PC-3 (cell line): ENCODE results near the gene CLIC5. TPM values are rescaled to one million over a fixed set of nuclear protein-coding genes. Genes with fewer than 3 reads are reported as not detected.

Experiments used
- ATAC-seq: fragments of 200-7000 bp; cut with Tn5 transposase; 2 replicates; pipeline ENCODE4 v1.9.1; 2020; ENCODE audit warnings: mild to moderate bottlenecking, moderate library complexity
- BruUV-seq: library from RNA; stranded (reverse); fragments of 400-500 nt; replicated peaks from 2 replicates; lab custom pipeline; 2021; lab: Mats Ljungman, UMichigan
- CTCF ChIA-PET: fragments of 300-600 bp; sonication (Branson Sonifier 250); formaldehyde crosslinking; loops from one replicate; lab custom pipeline; 2022; ENCODE audit warnings: antibody characterized with exemption; lab: Charles Lee
- POLR2A ChIA-PET: fragments of 300-600 bp; sonication (Branson Sonifier 250); formaldehyde crosslinking; loops from one replicate; lab custom pipeline; 2022; ENCODE audit warnings: antibody characterized with exemption; ENCODE audit not compliant: unreplicated experiment; lab: Charles Lee
- DNase-seq: peaks from one replicate; pipeline ENCODE4 v3.0.0-alpha.2; 2015
- H2AFZ ChIP-seq: fragments of 300-600 bp; sonication (generic); 2 replicates; pipeline ENCODE4 v1.6.0; 2016; ENCODE audit warnings: antibody characterized with exemption, low read length
- H3F3A ChIP-seq: fragments of 300-600 bp; sonication (generic); one replicate; pipeline ENCODE4 v1.6.0; 2017; ENCODE audit warnings: antibody characterized with exemption, low read length, control low read depth, mild to moderate bottlenecking; ENCODE audit not compliant: unreplicated experiment
- H3K27ac ChIP-seq: fragments of 300-600 bp; sonication (generic); 2 replicates; pipeline ENCODE4 v1.5.1; 2016; ENCODE audit warnings: mild to moderate bottlenecking, low read length
- H3K27me3 ChIP-seq: fragments of 300-600 bp; sonication (generic); 2 replicates; pipeline ENCODE4 v1.6.1; 2016; ENCODE audit warnings: low read length, mixed read lengths
- H3K36me3 ChIP-seq: fragments of 300-600 bp; sonication (generic); 2 replicates; pipeline ENCODE4 v1.6.1; 2016; ENCODE audit warnings: low read depth, mixed run types, low read length, mixed read lengths
- H3K4me1 ChIP-seq: fragments of 300-600 bp; sonication (generic); 2 replicates; pipeline ENCODE4 v1.5.1; 2016; ENCODE audit warnings: low read length; ENCODE audit not compliant: insufficient read depth
- H3K4me2 ChIP-seq: fragments of 300-600 bp; sonication (generic); 2 replicates; pipeline ENCODE4 v1.6.0; 2016; ENCODE audit warnings: low read length
- H3K4me3 ChIP-seq: fragments of 300-600 bp; sonication (generic); 2 replicates; pipeline ENCODE4 v1.5.1; 2016; ENCODE audit warnings: mild to moderate bottlenecking, low read length, mixed read lengths
- H3K79me2 ChIP-seq: fragments of 300-600 bp; sonication (generic); 2 replicates; pipeline ENCODE4 v1.6.1; 2017; ENCODE audit warnings: low read length, mixed read lengths
- H3K9ac ChIP-seq: fragments of 300-600 bp; sonication (generic); 2 replicates; pipeline ENCODE4 v1.6.0; 2016; ENCODE audit warnings: mild to moderate bottlenecking, low read length
- H3K9me2 ChIP-seq: fragments of 300-600 bp; sonication (generic); replicated peaks from 2 replicates; pipeline ENCODE4 v1.6.1; 2016; ENCODE audit warnings: mixed run types, low read length, mixed read lengths
- H3K9me3 ChIP-seq: fragments of 300-600 bp; sonication (generic); 2 replicates; pipeline ENCODE4 v1.6.1; 2016; ENCODE audit warnings: low read length, mixed read lengths
- H4K20me1 ChIP-seq: fragments of 300-600 bp; sonication (generic); 2 replicates; pipeline ENCODE4 v1.6.1; 2016; ENCODE audit warnings: low read length, mixed read lengths
- CTCF ChIP-seq: fragments of 300-600 bp; sonication (generic); conservative IDR thresholded peaks from 2 replicates; pipeline ENCODE4 v1.5.1; 2017; ENCODE audit warnings: antibody characterized with exemption, low read depth, mild to moderate bottlenecking, low read length
- EZH2 ChIP-seq: fragments of 300-600 bp; sonication (generic); IDR thresholded peaks from one replicate; pipeline ENCODE4 v1.6.1; 2017; ENCODE audit warnings: antibody characterized with exemption, mild to moderate bottlenecking, low read length; ENCODE audit not compliant: unreplicated experiment
- EZH2phosphoT487 ChIP-seq: fragments of 300-600 bp; sonication (generic); IDR thresholded peaks from 2 replicates; pipeline ENCODE4 v1.6.1; 2018; ENCODE audit warnings: mild to moderate bottlenecking, antibody characterized with exemption, low read length, borderline replicate concordance
- intact Hi-C: fragments of 100-400 bp; cut with micrococcal nuclease; formaldehyde crosslinking; loops from 2 replicates; pipeline ENCODE4 v1.9.0; 2023
- total RNA-seq: library from RNA; depleted of rRNA; stranded (reverse); fragments of >200 nt; gene quantifications from 2 replicates; pipeline ENCODE4 v1.2.3, GENCODE V29; 2014

Gene CLIC5
- total RNA-seq, 1 experiment from 2014 or later, result not detected

DNA sequence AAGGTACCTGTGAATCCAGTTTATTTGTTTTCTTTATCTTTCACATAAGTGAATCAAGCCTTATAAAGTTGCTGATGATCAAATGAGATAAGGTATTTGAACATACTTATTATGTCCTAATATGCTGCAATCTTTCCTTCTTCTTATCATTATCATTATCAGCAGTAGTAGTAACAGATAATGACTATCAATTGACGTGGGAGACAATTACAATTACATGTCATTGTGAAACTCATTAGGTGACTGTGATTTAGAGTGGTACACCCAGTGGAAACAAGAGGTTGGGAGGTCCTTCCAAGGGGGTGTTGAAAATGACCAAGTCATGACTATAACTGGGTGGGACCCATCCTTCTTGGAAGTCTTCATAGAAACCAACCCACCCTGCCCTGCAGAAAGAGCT, 2.8 kb downstream of the CLIC5 start:
- ATAC-seq, result no peak
- Histone ChIP-seq H3K36me3 (no peaks in the 10 kb centered on the region), H3K9ac (no peak overlapping the region), H3K9me3 (no peaks in the 10 kb centered on the region), H3K4me1 (no peaks in the 10 kb centered on the region), H3K27me3 (peaks cover 96% of the 10 kb centered on the region), H3K9me2 (no peaks in the 10 kb centered on the region), H2AFZ (no peak overlapping the region), H3K79me2 (no peaks in the 10 kb centered on the region), H3K4me3 (no peak overlapping the region), H4K20me1 (no peaks in the 10 kb centered on the region), H3F3A (no peaks in the 10 kb centered on the region), H3K27ac (no peak overlapping the region), H3K4me2 (no peak overlapping the region)
- no TSS peak for BruUV-seq
- CTCF ChIA-PET, result no interaction called here
- no peak for TF ChIP-seq EZH2phosphoT487
- TF ChIP-seq EZH2, result no peak
- no peak for TF ChIP-seq CTCF
- intact Hi-C loops, result no loop called here
- DNase-seq, result no peak
- POLR2A ChIA-PET, result no interaction called here

GRCh38 chr6:46011188-46012085, 4.2 kb downstream of the CLIC5 start:
- Histone ChIP-seq H3K36me3 (no peaks in the 10 kb centered on the region), H3K9me3 (no peaks in the 10 kb centered on the region), H3K9me2 (no peaks in the 10 kb centered on the region), H3K4me1 (no peaks in the 10 kb centered on the region), H2AFZ (no peak overlapping the region), H3F3A (no peaks in the 10 kb centered on the region), H3K9ac (no peak overlapping the region), H3K27me3 (peaks cover 91% of the 10 kb centered on the region), H3K79me2 (no peaks in the 10 kb centered on the region), H3K4me3 (no peak overlapping the region), H4K20me1 (no peaks in the 10 kb centered on the region), H3K4me2 (no peak overlapping the region), H3K27ac (no peak overlapping the region)
- intact Hi-C loops, result no loop called here
- no peak for ATAC-seq
- POLR2A ChIA-PET, result no interaction called here
- CTCF ChIA-PET, result no interaction called here
- TF ChIP-seq CTCF (no peak), EZH2 (no peak), EZH2phosphoT487 (no peak)
- DNase-seq, result no peak
- BruUV-seq, result no TSS peak

DNA sequence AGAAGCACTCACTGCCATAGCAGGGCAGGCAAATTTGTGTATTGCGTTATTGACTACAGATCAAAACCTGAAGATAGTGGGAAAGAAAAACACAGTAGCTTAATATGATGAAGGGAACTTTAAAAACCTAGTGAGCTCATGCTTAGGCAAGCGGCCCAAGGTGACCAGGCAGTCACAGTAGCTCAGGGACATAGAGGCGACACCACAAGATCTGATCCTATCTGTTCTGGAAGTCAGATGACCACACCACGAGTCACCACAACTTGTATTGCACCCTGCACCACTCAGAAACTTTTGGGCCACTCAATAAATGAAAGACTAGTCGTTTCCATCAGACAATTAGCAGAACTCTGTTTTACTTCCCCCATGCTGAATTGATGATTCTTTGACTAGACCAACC, 4.9 kb downstream of the CLIC5 start:
- Histone ChIP-seq H3K27ac (no peak overlapping the region), H3K4me1 (no peaks in the 10 kb centered on the region)

More for the DNA sequence above, 4.9 kb downstream of the CLIC5 start:
- no TSS peak for BruUV-seq
- no peak overlapping the region for H3K4me3 ChIP-seq
- H3K9ac ChIP-seq, result no peak overlapping the region
- no peak for DNase-seq
- H3K36me3 ChIP-seq, result no peaks in the 10 kb centered on the region
- intact Hi-C loops, result no loop called here
- ChIA-PET POLR2A (no interaction called here), CTCF (no interaction called here)
- peaks cover 85% of the 10 kb centered on the region for H3K27me3 ChIP-seq
- no peak overlapping the region for H2AFZ ChIP-seq
- H3K79me2 ChIP-seq, result no peaks in the 10 kb centered on the region
- no peaks in the 10 kb centered on the region for H3K9me2 ChIP-seq
- no peaks in the 10 kb centered on the region for H4K20me1 ChIP-seq
- H3K4me2 ChIP-seq, result no peak overlapping the region
- ATAC-seq, result no peak
- no peaks in the 10 kb centered on the region for H3K9me3 ChIP-seq
- TF ChIP-seq CTCF, result no peak
- no peak for TF ChIP-seq EZH2
- TF ChIP-seq EZH2phosphoT487, result no peak
- no peaks in the 10 kb centered on the region for H3F3A ChIP-seq
